ENCODE data around the gene ZNF608.

The ZNF608 gene

DNA sequence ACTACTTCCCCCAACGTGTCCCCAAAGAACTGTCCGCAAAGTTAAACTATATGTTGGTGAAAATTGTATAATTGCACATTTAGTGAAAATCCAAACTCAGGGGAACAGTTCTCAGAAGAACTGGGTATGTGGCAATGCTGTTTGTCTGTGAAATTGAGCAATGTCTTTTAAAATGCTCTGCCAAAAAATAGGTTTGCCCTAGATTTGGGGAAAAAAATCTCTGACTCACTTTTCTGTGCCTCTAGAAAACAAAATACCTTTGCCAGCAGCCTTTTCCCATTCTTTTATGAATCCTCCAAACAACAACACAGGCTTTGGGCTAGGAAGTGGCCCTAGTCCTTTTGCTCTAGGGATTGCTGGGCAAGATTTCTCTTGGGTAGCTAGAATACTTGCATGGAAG, 37.4 kb upstream of the ZNF608 start:
- no peak overlapping the region for H3K4me3 ChIP-seq (replicated peaks; ENCODE audit: insufficient read depth, low read length)
- no peak for DNase-seq (ENCODE audit: low read depth in 1 of 2, low spot score in 1 of 2)
- H3K27ac ChIP-seq (replicated peaks) = no peak overlapping the region
- no peak for TF ChIP-seq SPI1 (IDR thresholded peaks at IDR 0.05; ENCODE audit: borderline replicate concordance, low read depth)
- no peaks in the 10 kb centered on the region for H3K27me3 ChIP-seq (ENCODE audit: insufficient read depth, poor library complexity, severe bottlenecking)

DNA sequence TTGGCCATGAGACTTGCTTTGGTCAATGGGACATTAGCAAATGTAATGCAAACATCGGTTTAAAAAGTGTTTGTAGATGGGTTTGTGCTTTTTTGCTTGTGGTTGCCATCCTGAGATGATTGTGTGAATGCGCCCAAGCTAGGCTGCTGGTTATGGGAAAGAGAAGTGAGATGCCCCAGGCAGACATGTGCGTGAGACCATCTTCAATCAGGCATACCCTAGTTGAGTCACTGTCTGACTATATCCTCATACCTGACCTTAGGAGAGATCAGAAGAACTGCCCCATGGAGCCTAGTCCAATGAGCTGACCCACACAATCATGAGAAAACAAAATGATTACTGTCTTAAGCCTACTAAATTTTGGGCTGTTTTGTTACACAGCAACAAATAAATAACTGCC, 36.8 kb upstream of the ZNF608 start:
- no peak for DNase-seq (ENCODE audit: low read depth in 1 of 2, low spot score in 1 of 2)
- Histone ChIP-seq H3K27ac (replicated peaks) (no peak overlapping the region), H3K27me3 (ENCODE audit: insufficient read depth, poor library complexity, severe bottlenecking) (no peaks in the 10 kb centered on the region), H3K4me3 (replicated peaks; ENCODE audit: insufficient read depth, low read length) (no peak overlapping the region)
- TF ChIP-seq SPI1 (IDR thresholded peaks at IDR 0.05; ENCODE audit: borderline replicate concordance, low read depth) = no peak
- no peak for TF ChIP-seq POLR2AphosphoS5 (IDR thresholded peaks at IDR 0.05; ENCODE audit: low read depth)
- TF ChIP-seq CTCF (IDR thresholded peaks at IDR 0.05; ENCODE audit: insufficient read depth, low read length) = no peak
- TF ChIP-seq REST (IDR thresholded peaks at IDR 0.05; ENCODE audit: insufficient replicate concordance, low read depth) = no peak
- TF ChIP-seq GABPA (IDR thresholded peaks at IDR 0.05; ENCODE audit: low read depth) = no peak

DNA sequence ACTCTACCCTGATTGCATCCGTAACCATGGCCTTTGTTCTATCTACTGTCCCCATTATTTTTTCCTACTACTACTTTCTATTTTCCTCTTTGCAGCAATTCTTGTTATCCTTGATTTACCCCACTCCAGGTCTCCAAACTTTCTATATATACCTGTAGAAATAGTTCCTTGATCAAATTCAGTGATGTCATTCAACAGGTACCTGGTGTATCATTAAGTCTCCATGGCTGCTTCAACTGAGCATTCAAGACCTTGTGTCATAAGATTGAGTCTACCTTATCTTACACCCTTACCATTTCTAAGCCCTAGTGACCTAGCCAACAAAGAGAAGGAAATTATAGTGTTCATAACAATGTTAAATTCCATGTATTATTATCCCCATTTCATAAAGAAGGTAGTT, 35.8 kb upstream of the ZNF608 start:
- no peak for TF ChIP-seq SPI1 (IDR thresholded peaks at IDR 0.05; ENCODE audit: borderline replicate concordance, low read depth)
- TF ChIP-seq GABPA (IDR thresholded peaks at IDR 0.05; ENCODE audit: low read depth) = no peak
- TF ChIP-seq POLR2AphosphoS5 (IDR thresholded peaks at IDR 0.05; ENCODE audit: low read depth) = no peak
- no peak for TF ChIP-seq REST (IDR thresholded peaks at IDR 0.05; ENCODE audit: insufficient replicate concordance, low read depth)
- Histone ChIP-seq H3K27me3 (ENCODE audit: insufficient read depth, poor library complexity, severe bottlenecking) (no peaks in the 10 kb centered on the region), H3K27ac (replicated peaks) (no peak overlapping the region), H3K4me3 (replicated peaks; ENCODE audit: insufficient read depth, low read length) (no peak overlapping the region)
- no peak for DNase-seq (ENCODE audit: low read depth in 1 of 2, low spot score in 1 of 2)

- no peak overlapping the region for H3K27ac ChIP-seq (replicated peaks)
- DNase-seq (ENCODE audit: low read depth in 1 of 2, low spot score in 1 of 2) = no peak
- TF ChIP-seq SPI1 (IDR thresholded peaks at IDR 0.05; ENCODE audit: borderline replicate concordance, low read depth) = no peak
- no peak for TF ChIP-seq REST (IDR thresholded peaks at IDR 0.05; ENCODE audit: insufficient replicate concordance, low read depth)
- no peak for TF ChIP-seq GABPA (IDR thresholded peaks at IDR 0.05; ENCODE audit: low read depth)
- no peak for TF ChIP-seq POLR2AphosphoS5 (IDR thresholded peaks at IDR 0.05; ENCODE audit: low read depth)
- no peak for TF ChIP-seq CTCF (IDR thresholded peaks at IDR 0.05; ENCODE audit: insufficient read depth, low read length)
- no peak overlapping the region for H3K4me3 ChIP-seq (replicated peaks; ENCODE audit: insufficient read depth, low read length)
- H3K27me3 ChIP-seq (ENCODE audit: insufficient read depth, poor library complexity, severe bottlenecking) = no peaks in the 10 kb centered on the region
These were observed 33.6 kb upstream of the ZNF608 start for GRCh38 chr5:124780011-124780410.

Measured in HL-60 (cell line).